Mesodermal cell (in vitro differentiated cells): ENCODE results near the gene UROC1. TPM values are rescaled to one million over a fixed set of nuclear protein-coding genes. Genes with fewer than 3 reads are reported as not detected.

ENCODE experiments used
- H3K27ac ChIP-seq: 2 replicates; pipeline ENCODE4 v1.7.0; 2013; ENCODE audit warnings: mild to moderate bottlenecking, low read depth, low read length, moderate library complexity; ENCODE audit not compliant: severe bottlenecking
- H3K36me3 ChIP-seq: 2 replicates; pipeline ENCODE4 v1.7.1; 2013; ENCODE audit warnings: mild to moderate bottlenecking, low read length, moderate library complexity; ENCODE audit not compliant: control insufficient read depth, insufficient read depth
- H3K4me1 ChIP-seq: one replicate; pipeline ENCODE4 v1.7.1; 2013; ENCODE audit warnings: mild to moderate bottlenecking, low read length; ENCODE audit not compliant: insufficient read depth, control insufficient read depth, poor library complexity, severe bottlenecking
- H3K4me3 ChIP-seq: 2 replicates; pipeline ENCODE4 v1.7.0; 2013; ENCODE audit warnings: low read length, control low read depth, mild to moderate bottlenecking; ENCODE audit not compliant: insufficient read depth, poor library complexity, severe bottlenecking; ENCODE audit errors: extremely low read depth
- H3K9me3 ChIP-seq: 2 replicates; pipeline ENCODE4 v1.7.1; 2013; ENCODE audit warnings: mild to moderate bottlenecking, low read length, moderate library complexity; ENCODE audit not compliant: control insufficient read depth
- WGBS, 2 experiments: methylation state at CpG; one replicate each; pipeline ENCODE4 v1.1.5; 2013; ENCODE audit warnings: missing lambda C conversion rate in 2 of 2; ENCODE audit not compliant: insufficient coverage in 2 of 2; 5-methylcytosine and 5-hydroxymethylcytosine counted together
- polyA plus RNA-seq, 2 experiments: library from polyadenylated mRNA; stranded (reverse); fragments of 50-300 nt; gene quantifications; one replicate each; pipeline ENCODE4 v1.2.3, GENCODE V29; 2013

The UROC1 gene
- not detected for polyA plus RNA-seq (2013, experiment 1 of 2)
- polyA plus RNA-seq (2013, experiment 2 of 2) = not detected

- 85 to 97% methylated on average over 13 to 14 of the region's 16 CpGs for WGBS, 2 experiments
- no peak within 1 kb of the TSS for H3K27ac ChIP-seq
- H3K9me3 ChIP-seq = no peaks in the 10 kb centered on the region
- H3K4me1 ChIP-seq = no peaks in the 10 kb centered on the region
- H3K4me3 ChIP-seq = no peak within 1 kb of the TSS
- H3K36me3 ChIP-seq = no peaks in the 10 kb centered on the region
Measured at GRCh38 chr3:126517291-126517951, at the start of gene UROC1. Gene UROC1 (minus strand): TSS chr3:126517773. CDS start chr3:126517719, 54 bp downstream.

- H3K4me3 ChIP-seq = no peak overlapping the region
- no peaks in the 10 kb centered on the region for H3K36me3 ChIP-seq
- no peaks in the 10 kb centered on the region for H3K4me1 ChIP-seq
- no peak overlapping the region for H3K27ac ChIP-seq
- H3K9me3 ChIP-seq = no peaks in the 10 kb centered on the region
- 83 to 88% methylated on average over 1 of the region's 2 CpGs for WGBS, 2 experiments
Measured at GRCh38 chr3:126562737-126563276, 45.2 kb upstream of the UROC1 start.

DNA sequence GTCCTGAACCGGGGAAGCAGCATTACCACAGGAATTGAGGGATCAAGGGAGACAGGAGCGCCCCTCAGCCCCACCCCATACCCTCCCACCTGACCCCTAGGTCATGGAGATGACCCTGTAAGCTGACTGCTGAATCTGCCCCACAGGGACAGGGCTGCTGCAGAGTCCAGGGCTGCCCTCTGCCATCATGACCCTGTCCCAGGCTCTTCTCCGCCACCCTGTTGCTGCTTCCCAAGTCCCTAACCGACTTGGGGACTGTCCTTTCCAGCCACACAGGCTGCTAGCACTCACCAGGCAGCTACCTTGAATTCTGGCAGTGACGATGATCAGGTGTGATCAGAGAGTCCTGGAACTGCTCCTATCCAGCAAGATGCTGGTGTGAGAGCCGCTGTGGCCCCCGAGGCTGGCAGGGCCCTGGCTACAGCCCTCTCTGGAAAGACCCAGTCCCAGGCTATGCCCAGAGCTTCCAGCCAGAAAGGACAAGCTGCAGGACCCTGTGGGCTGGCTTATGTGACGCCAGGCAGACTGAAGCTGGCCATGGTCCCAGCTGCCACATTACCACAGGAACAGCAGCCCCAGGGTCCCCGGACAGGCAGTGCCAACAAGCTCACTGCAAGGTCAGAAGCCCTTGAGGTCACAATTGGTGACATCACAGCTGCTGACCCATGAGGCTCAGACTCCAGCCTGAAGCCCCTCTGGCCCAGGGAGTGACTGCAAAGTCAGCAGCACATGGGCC is 40.9 kb upstream of the UROC1 start, which contains the start of gene C3orf22:
Gene C3orf22 (minus strand): TSS at position 597 of the 736 bp plus-strand sequence. CDS start 5,542 bp downstream, outside the sequence.
- H3K4me1 ChIP-seq = no peaks in the 10 kb centered on the region
- H3K9me3 ChIP-seq = no peaks in the 10 kb centered on the region
- no peak within 1 kb of the TSS for H3K4me3 ChIP-seq
- WGBS, 2 experiments = 86 to 88% methylated on average over 8 to 9 of the region's 9 CpGs
- H3K36me3 ChIP-seq = no peaks in the 10 kb centered on the region
- H3K27ac ChIP-seq = no peak within 1 kb of the TSS

- no peaks in the 10 kb centered on the region for H3K36me3 ChIP-seq
- no peak overlapping the region for H3K4me3 ChIP-seq
- WGBS, 2 experiments = 68 to 79% methylated on average over 5 to 6 of the region's 6 CpGs
- no peaks in the 10 kb centered on the region for H3K4me1 ChIP-seq
- H3K27ac ChIP-seq = no peak overlapping the region
- H3K9me3 ChIP-seq = no peaks in the 10 kb centered on the region
Measured at GRCh38 chr3:126557761-126558160, 40.2 kb upstream of the UROC1 start.

DNA sequence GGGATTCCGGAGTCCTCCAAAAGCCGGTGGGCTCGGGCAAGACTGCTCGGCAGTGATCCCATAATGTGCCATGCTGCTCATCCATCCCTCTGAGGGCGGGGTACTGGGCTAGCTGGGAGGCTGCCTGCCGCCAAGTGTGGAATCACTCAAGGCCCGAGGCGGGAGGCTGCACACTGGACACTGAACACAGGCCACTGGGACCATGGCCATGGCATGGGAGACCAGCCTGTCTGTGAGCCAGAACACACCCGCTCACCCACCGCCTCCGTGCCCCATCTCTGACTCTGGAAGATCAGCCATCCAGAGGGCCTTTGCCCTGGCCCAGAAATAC is 39.8 kb upstream of the UROC1 start:
- H3K4me1 ChIP-seq = no peaks in the 10 kb centered on the region
- no peaks in the 10 kb centered on the region for H3K9me3 ChIP-seq
- WGBS, 2 experiments = 92 to 98% methylated on average over 8 to 11 of the region's 11 CpGs
- H3K27ac ChIP-seq = no peak overlapping the region
- no peak overlapping the region for H3K4me3 ChIP-seq
- H3K36me3 ChIP-seq = no peaks in the 10 kb centered on the region

GRCh38 chr3:126556637-126557414 is 39.3 kb upstream of the UROC1 start:
- Histone ChIP-seq H3K36me3 (no peaks in the 10 kb centered on the region), H3K4me3 (no peak overlapping the region), H3K4me1 (no peaks in the 10 kb centered on the region), H3K9me3 (no peaks in the 10 kb centered on the region), H3K27ac (no peak overlapping the region)
- WGBS, 2 experiments = 89 to 92% methylated on average over 6 to 7 of the region's 8 CpGs

DNA sequence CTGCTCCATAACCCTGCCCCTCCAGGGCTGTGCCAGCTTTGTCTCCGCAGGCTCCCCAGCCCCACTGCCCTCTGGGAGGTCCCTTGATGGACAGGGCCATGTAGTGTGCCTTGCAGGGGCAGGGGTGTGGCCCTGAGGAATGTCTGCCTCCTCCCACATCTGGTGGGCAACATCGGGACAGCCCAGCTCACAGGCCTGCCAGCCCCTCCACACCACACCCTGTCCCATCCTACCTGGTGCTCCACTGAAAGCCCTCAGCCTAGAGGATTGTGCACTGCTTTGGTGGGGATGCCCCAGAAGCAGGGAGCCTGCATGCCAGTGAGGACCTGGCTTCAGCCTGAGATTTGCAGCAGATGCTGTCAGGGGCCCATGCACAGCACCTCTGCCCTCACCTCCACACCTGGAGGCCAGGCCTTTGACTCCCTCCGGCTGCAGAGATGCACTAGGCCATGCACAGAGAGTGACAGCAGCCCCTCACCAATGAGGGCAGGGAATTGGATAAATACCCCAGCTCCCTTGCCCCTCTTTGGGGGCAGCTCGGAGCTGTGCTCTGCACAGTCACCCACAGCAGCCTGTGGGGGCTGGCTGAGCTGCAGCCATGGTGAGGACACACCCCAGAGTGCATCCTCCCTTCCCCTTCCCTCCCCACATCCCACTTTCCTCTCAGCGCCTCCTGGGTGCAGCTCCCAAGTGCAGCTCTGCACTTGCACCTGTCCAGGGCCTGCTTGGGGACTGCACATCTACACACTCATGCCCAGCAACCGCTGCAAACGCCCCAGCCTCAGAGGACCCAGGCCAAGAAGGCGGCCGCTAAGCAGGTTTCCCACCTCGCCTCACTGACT is 38.4 kb upstream of the UROC1 start:
- WGBS, 2 experiments = 84 to 86% methylated on average over 6 to 9 of the region's 10 CpGs
- no peak overlapping the region for H3K4me3 ChIP-seq

DNA sequence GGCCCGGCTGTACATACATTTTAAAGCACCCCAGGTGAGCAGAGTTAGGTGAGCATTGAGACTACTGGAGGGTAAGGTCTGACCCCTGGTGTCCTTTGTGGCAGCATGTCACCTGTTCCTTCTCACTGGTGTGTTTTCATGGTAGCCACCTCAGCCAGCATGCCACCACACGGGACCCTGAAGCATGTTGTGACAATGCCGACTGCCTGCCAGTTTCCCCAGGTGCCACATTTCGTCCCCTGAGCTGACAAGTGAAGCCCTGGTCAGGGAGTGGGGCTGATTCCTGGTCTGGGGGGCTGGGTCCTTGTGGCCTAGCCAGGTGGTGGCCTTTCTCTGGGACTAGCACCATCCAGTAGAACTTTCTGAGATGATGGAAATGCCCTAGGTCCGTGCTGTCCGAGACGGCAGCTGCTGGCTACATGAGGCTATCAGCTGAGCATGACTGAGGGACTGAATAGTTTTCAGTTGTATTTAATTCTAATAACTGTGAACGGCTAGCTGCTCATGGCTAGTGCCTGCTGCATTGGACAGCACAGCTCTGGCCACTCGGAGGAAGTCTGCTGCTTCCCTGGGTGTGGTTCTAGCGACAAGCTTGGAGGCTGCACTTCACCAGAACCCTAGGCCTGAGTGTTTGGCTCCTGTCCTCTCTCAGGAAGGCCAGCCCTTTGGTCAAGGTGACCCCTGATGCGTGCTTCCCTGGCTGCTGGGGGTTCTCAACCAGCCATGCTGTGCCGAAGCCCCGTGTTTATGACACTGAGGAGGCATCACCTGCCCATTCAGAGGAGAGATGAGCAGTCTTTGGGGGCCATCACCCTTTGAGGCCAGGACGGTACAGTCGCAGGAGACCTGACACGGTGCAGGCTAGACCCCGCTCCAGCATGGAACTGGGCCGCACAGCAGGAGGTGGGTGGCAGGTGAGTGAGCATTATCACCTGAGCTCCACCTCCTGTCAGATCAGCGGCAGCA is 37.3 kb upstream of the UROC1 start:
- WGBS, 2 experiments = 89 to 94% methylated on average over 18 to 19 of the region's 19 CpGs
- Histone ChIP-seq H3K4me3 (no peak overlapping the region), H3K4me1 (peaks cover under 1% of the 10 kb centered on the region), H3K9me3 (no peaks in the 10 kb centered on the region), H3K27ac (no peak overlapping the region), H3K36me3 (no peaks in the 10 kb centered on the region)

More for the DNA sequence above, 38.4 kb upstream of the UROC1 start:
- no peaks in the 10 kb centered on the region for H3K9me3 ChIP-seq
- H3K36me3 ChIP-seq = no peaks in the 10 kb centered on the region
- H3K27ac ChIP-seq = no peak overlapping the region
- no peaks in the 10 kb centered on the region for H3K4me1 ChIP-seq

DNA sequence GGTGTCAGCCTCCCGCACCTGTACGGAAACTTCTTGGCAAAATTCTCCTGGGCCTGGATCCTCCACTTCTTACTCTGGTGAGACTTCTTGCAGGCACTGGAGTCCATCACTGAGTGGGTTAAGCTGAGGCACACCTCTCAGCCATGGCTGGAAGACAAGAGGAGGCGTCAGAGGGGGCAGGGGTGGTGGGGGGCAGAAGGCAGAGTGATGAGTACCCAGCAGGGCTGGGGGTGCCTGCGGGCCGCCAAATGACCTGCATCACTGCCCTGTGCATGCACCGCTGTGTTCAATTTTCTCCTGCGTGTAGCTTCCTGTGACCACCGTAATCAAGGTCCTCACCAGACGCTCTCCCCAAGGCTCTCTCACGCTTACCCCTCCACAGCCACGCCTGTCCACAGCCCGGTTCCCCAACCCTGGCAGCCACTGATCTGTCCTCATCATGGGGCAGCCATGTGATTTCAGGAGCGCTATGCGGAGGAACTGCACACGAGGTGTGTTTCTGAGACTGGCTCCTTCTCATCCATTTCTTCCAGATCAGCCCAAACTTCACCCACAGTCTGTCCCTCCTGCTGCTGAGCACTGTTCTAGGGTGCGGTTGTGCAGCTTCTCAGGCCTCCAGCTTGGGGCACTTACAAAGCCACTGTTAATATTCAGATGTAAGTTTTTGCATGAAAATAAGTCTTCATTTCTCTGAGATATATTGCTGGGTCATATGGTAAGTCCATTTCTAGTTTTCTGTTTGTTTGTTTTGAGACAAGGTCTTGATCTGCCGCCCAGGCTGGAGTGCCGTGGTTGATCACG is 35.9 kb upstream of the UROC1 start:
- H3K4me1 ChIP-seq = peaks cover 5% of the 10 kb centered on the region
- 87 to 89% methylated on average over 18 of the region's 19 CpGs for WGBS, 2 experiments
- no peaks in the 10 kb centered on the region for H3K36me3 ChIP-seq
- H3K4me3 ChIP-seq = no peak overlapping the region
- H3K9me3 ChIP-seq = no peaks in the 10 kb centered on the region
- no peak overlapping the region for H3K27ac ChIP-seq
